Neural cell (in vitro differentiated cells): ENCODE measurements around the gene DISP1.

Source experiments
- EZH2 ChIP-seq: fragments of 200-600, 300-800 bp; shearing (Covaris generic), sonication (generic); IDR thresholded peaks from 2 replicates; pipeline ENCODE4 v1.6.1; 2014; ENCODE audit warnings: antibody characterized with exemption, low read length, borderline replicate concordance, mild to moderate bottlenecking; ENCODE audit not compliant: insufficient read depth, poor library complexity, severe bottlenecking
- MXI1 ChIP-seq: fragments of 450-650 bp; conservative IDR thresholded peaks from 2 replicates; pipeline ENCODE4 v1.6.1; 2014; ENCODE audit warnings: antibody characterized with exemption, mild to moderate bottlenecking; ENCODE audit not compliant: poor library complexity, severe bottlenecking
- POLR2AphosphoS5 ChIP-seq: IDR thresholded peaks from 2 replicates; pipeline ENCODE4 v1.6.1; 2012
- REST ChIP-seq: IDR thresholded peaks from 2 replicates; pipeline ENCODE4 v1.6.1; 2012; ENCODE audit warnings: borderline replicate concordance
- TF ChIP-seq, protein P1 (sequence below): fragments of 450-650 bp; IDR thresholded peaks from 2 replicates; pipeline ENCODE4 v1.5.1; 2014; ENCODE audit warnings: antibody characterized with exemption, mild to moderate bottlenecking, moderate library complexity; ENCODE audit not compliant: poor library complexity, severe bottlenecking

GRCh38 chr1:222798116-222798515, 16.7 kb upstream of the DISP1 start:
- TF ChIP-seq EZH2 (no peak), MXI1 (no peak), REST (no peak), POLR2AphosphoS5 (no peak)
- TF ChIP-seq, protein P1, sequence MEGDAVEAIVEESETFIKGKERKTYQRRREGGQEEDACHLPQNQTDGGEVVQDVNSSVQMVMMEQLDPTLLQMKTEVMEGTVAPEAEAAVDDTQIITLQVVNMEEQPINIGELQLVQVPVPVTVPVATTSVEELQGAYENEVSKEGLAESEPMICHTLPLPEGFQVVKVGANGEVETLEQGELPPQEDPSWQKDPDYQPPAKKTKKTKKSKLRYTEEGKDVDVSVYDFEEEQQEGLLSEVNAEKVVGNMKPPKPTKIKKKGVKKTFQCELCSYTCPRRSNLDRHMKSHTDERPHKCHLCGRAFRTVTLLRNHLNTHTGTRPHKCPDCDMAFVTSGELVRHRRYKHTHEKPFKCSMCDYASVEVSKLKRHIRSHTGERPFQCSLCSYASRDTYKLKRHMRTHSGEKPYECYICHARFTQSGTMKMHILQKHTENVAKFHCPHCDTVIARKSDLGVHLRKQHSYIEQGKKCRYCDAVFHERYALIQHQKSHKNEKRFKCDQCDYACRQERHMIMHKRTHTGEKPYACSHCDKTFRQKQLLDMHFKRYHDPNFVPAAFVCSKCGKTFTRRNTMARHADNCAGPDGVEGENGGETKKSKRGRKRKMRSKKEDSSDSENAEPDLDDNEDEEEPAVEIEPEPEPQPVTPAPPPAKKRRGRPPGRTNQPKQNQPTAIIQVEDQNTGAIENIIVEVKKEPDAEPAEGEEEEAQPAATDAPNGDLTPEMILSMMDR, result no peak
